Chondrocyte (in vitro differentiated cells): Measurements from ENCODE around the gene COQ4. TPM values are rescaled to one million over a fixed set of nuclear protein-coding genes. Genes with fewer than 3 reads are reported as not detected.

ENCODE experiments used
- DNase-seq: peaks from one replicate; pipeline ENCODE4 v3.0.0; 2021; ENCODE audit warnings: mixed read lengths, low spot score
- H3K27ac Mint-ChIP-seq: one replicate; pipeline ENCODE4 v1.8.0; 2021; ENCODE audit warnings: mild to moderate bottlenecking, moderate library complexity, mixed read lengths; ENCODE audit not compliant: unreplicated experiment
- H3K27me3 Mint-ChIP-seq: 2 replicates; pipeline ENCODE4 v1.8.0; 2021; ENCODE audit warnings: low read depth, mixed read lengths
- H3K36me3 Mint-ChIP-seq: 2 replicates; pipeline ENCODE4 v1.8.0; 2021; ENCODE audit warnings: low read depth, mixed read lengths
- H3K4me1 Mint-ChIP-seq: 2 replicates; pipeline ENCODE4 v1.8.0; 2021; ENCODE audit warnings: low read depth, mild to moderate bottlenecking, mixed read lengths
- H3K4me3 Mint-ChIP-seq: one replicate; pipeline ENCODE4 v1.8.0; 2021; ENCODE audit warnings: mild to moderate bottlenecking, moderate library complexity, mixed read lengths; ENCODE audit not compliant: unreplicated experiment
- H3K9me3 Mint-ChIP-seq: 2 replicates; pipeline ENCODE4 v1.8.0; 2021; ENCODE audit warnings: low read depth, mixed read lengths
- total RNA-seq: library from RNA; stranded (reverse); gene quantifications from 3 replicates; pipeline ENCODE4 v1.2.1, GENCODE V29; 2021
- TF ChIP-seq, protein P1 (sequence below): fragments of 200-600 bp; sonication (generic); IDR thresholded peaks from 2 replicates; pipeline ENCODE4 v1.5.0; 2021; ENCODE audit warnings: antibody characterized with exemption, mild to moderate bottlenecking, moderate library complexity

The COQ4 gene
- total RNA-seq, 1 donor from 2014 or later: 24.5 TPM

DNA sequence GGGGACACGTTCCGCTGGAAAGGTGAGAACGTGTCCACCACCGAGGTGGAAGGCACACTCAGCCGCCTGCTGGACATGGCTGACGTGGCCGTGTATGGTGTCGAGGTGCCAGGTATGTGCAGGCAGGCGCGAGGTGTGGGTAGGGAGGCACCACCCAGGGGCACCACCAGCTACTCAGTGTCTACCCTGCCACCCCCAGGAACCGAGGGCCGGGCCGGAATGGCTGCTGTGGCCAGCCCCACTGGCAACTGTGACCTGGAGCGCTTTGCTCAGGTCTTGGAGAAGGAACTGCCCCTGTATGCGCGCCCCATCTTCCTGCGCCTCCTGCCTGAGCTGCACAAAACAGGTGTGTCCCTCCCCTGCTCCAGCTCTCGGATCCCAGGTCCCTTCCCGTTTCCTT, 32.8 kb downstream of the COQ4 start:
- TF ChIP-seq, protein P1, sequence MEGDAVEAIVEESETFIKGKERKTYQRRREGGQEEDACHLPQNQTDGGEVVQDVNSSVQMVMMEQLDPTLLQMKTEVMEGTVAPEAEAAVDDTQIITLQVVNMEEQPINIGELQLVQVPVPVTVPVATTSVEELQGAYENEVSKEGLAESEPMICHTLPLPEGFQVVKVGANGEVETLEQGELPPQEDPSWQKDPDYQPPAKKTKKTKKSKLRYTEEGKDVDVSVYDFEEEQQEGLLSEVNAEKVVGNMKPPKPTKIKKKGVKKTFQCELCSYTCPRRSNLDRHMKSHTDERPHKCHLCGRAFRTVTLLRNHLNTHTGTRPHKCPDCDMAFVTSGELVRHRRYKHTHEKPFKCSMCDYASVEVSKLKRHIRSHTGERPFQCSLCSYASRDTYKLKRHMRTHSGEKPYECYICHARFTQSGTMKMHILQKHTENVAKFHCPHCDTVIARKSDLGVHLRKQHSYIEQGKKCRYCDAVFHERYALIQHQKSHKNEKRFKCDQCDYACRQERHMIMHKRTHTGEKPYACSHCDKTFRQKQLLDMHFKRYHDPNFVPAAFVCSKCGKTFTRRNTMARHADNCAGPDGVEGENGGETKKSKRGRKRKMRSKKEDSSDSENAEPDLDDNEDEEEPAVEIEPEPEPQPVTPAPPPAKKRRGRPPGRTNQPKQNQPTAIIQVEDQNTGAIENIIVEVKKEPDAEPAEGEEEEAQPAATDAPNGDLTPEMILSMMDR: no peak
- no peak for DNase-seq
- H3K27me3 Mint-ChIP-seq: no peaks in the 10 kb centered on the region
- no peaks in the 10 kb centered on the region for H3K9me3 Mint-ChIP-seq
- H3K4me3 Mint-ChIP-seq: no peak overlapping the region
- no peak overlapping the region for H3K27ac Mint-ChIP-seq
- H3K4me1 Mint-ChIP-seq: no peaks in the 10 kb centered on the region
- H3K36me3 Mint-ChIP-seq: peaks cover 19% of the 10 kb centered on the region

DNA sequence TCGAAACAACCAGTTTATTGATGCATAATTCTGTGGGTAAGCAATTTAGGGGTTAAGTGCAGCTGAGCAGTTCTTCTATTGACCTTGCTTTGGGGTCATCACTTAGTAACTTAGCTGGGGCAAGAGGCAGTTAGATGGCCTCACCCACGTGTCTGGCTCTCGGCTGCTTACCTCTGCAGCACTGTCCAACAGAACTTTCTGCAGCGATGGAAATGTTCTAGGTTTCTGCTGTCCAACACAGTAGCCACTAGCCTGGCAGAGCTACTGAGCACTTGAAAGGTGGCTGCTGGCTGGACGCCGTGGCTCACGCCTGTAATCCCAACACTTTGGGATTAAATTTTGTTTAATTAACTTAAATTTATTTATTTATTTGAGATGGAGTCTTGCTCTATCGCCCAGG, 35.5 kb downstream of the COQ4 start:
- Mint-ChIP-seq H3K4me3 (no peak overlapping the region), H3K4me1 (peaks cover 18% of the 10 kb centered on the region), H3K9me3 (no peaks in the 10 kb centered on the region), H3K27me3 (no peaks in the 10 kb centered on the region), H3K36me3 (peaks cover 13% of the 10 kb centered on the region), H3K27ac (no peak overlapping the region)
- TF ChIP-seq, protein P1: no peak
- DNase-seq: no peak

DNA sequence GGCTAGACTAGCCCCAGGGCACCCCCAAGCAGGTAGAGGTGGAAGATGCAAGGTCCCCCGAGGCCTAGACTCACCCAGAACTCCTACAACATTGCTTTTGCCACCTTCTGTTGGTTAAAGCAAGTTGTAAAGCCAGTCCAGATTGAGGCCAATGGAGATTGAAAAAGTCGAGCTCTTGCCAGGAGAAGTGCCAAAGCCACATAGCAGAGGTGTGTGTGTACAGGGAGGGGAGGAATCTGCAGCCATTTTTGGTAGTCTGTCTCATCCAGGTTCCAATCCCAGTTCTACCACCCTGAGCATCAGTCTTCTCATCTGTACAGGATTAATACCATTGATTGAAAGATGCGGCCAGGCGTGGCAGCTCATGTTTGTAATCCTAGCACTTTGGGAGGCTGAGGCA, 36.2 kb downstream of the COQ4 start:
- TF ChIP-seq, protein P1: no peak
- Mint-ChIP-seq H3K36me3 (peaks cover 13% of the 10 kb centered on the region), H3K9me3 (no peaks in the 10 kb centered on the region), H3K4me1 (peaks cover 18% of the 10 kb centered on the region), H3K27ac (no peak overlapping the region), H3K27me3 (no peaks in the 10 kb centered on the region), H3K4me3 (no peak overlapping the region)
- no peak for DNase-seq

DNA sequence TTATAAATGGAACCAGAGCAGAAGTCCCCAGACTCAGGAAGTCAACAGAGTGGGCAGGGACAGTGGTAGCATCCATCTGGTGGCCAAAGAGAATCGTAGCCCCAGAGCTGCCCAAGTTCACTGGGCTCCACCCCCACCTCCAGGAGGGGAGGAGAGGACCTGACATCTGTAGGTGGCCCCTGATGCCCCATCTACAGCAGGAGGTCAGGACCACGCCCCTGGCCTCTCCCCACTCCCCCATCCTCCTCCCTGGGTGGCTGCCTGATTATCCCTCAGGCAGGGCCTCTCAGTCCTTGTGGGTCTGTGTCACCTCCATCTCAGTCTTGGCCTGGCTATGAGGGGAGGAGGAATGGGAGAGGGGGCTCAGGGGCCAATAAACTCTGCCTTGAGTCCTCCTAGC, 38.2 kb downstream of the COQ4 start:
- TF ChIP-seq, protein P1: no peak
- H3K27me3 Mint-ChIP-seq: no peaks in the 10 kb centered on the region
- H3K4me3 Mint-ChIP-seq: no peak overlapping the region
- no peaks in the 10 kb centered on the region for H3K9me3 Mint-ChIP-seq
- H3K27ac Mint-ChIP-seq: peak overlapping the region; percentile 93
- H3K36me3 Mint-ChIP-seq: peaks cover 7% of the 10 kb centered on the region
- DNase-seq: no peak
- peaks cover 29% of the 10 kb centered on the region for H3K4me1 Mint-ChIP-seq

DNA sequence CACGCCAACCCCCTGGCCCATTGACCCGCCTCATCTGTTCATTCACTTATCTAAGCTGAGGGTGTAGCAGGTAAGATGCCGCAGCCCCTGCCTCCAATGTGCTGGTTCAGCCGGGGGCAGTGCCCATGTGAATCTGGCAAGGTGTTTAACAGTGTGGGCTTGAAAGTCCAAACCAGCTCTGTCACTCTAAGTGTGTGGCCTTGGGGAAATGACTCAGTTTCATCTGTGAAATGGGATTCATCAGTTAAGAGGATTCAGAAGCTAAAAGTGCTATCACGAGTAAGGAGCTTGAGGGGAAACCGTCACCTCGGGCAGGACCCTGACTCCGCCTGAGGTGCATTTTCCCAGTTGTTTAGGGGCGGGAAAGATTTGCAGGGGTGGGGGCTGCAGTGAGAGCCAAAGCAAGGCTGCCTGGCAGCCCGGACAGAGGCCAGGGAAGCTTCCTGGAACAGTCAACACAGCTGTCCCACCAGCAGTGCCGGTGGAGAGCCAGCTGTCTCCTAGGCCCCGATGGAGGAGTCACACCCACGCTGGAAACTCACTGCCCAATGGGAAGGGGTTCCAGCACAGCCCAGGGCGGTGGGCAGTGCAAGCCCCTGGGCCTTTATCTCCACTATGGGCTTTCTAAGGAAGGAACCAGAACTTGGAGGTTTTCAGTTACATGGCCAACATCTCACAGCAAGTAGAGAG, 38.8 kb downstream of the COQ4 start:
- Mint-ChIP-seq H3K36me3 (peaks cover 3% of the 10 kb centered on the region), H3K4me1 (peaks cover 29% of the 10 kb centered on the region), H3K4me3 (peak overlapping the region; percentile 81), H3K9me3 (no peaks in the 10 kb centered on the region), H3K27ac (peak overlapping the region; percentile 93), H3K27me3 (no peaks in the 10 kb centered on the region)
- no peak for DNase-seq
- TF ChIP-seq, protein P1: no peak
